Fibroblast of lung (primary cell): ENCODE measurements around the gene SPTBN1. TPM values are rescaled to one million over a fixed set of nuclear protein-coding genes. Genes with fewer than 3 reads are reported as not detected.

ENCODE experiments used
- DNase-seq, 2 donors: peaks; one replicate each; pipeline versions ENCODE4 v3.0.0 to v3.0.0-alpha.2; 2010; ENCODE audit warnings: low read depth in 2 of 2
- H2AFZ ChIP-seq: 2 replicates; pipeline ENCODE4 v1.5.1; 2012; ENCODE audit warnings: low read length, control low read depth, inconsistent platforms
- H3K27ac ChIP-seq: 2 replicates; pipeline ENCODE4 v1.5.1; 2011; ENCODE audit warnings: low read length, control low read depth; ENCODE audit not compliant: insufficient read depth
- H3K27me3 ChIP-seq: 2 replicates; pipeline ENCODE4 v1.5.1; 2011; ENCODE audit warnings: mild to moderate bottlenecking, low read length; ENCODE audit not compliant: control insufficient read depth, insufficient read depth
- H3K36me3 ChIP-seq: 2 replicates; pipeline ENCODE4 v1.5.1; 2011; ENCODE audit warnings: low read length; ENCODE audit not compliant: control insufficient read depth, insufficient read depth
- H3K4me1 ChIP-seq: 2 replicates; pipeline ENCODE4 v1.5.1; 2011; ENCODE audit warnings: low read length; ENCODE audit not compliant: control insufficient read depth, insufficient read depth; ENCODE audit errors: extremely low read depth
- H3K4me2 ChIP-seq: 2 replicates; pipeline ENCODE4 v1.5.1; 2011; ENCODE audit warnings: low read length, control low read depth; ENCODE audit not compliant: insufficient read depth; ENCODE audit errors: extremely low read depth
- H3K4me3 ChIP-seq, 4 experiments: fragments of 200-600 bp in 1 of 4; sonication (generic) in 1 of 4; replicated peaks in 1 of 4; 2 replicates each; pipeline ENCODE4 v1.5.1; 2011 to 2016; ENCODE audit warnings: low read length in 4 of 4, low read depth in 3 of 4, mild to moderate bottlenecking in 3 of 4, control low read depth in 2 of 4, inconsistent platforms in 1 of 4, mixed read lengths in 1 of 4; ENCODE audit not compliant: insufficient read depth in 1 of 4; ENCODE audit errors: control extremely low read depth in 1 of 4
- H3K79me2 ChIP-seq: 2 replicates; pipeline ENCODE4 v1.5.1; 2012; ENCODE audit warnings: mild to moderate bottlenecking, low read length, inconsistent platforms; ENCODE audit not compliant: control insufficient read depth, insufficient read depth
- H3K9ac ChIP-seq: 2 replicates; pipeline ENCODE4 v1.5.1; 2011; ENCODE audit warnings: mild to moderate bottlenecking, low read length, control low read depth; ENCODE audit not compliant: insufficient read depth
- H3K9me3 ChIP-seq: 2 replicates; pipeline ENCODE4 v1.5.1; 2012; ENCODE audit warnings: low read depth, low read length; ENCODE audit not compliant: control insufficient read depth, insufficient read depth
- H4K20me1 ChIP-seq: 2 replicates; pipeline ENCODE4 v1.5.1; 2011; ENCODE audit warnings: low read length; ENCODE audit not compliant: control insufficient read depth, insufficient read depth; ENCODE audit errors: extremely low read depth
- EZH2 ChIP-seq: IDR thresholded peaks from 2 replicates; pipeline ENCODE4 v1.5.1; 2012; ENCODE audit warnings: low read length, control low read depth, mild to moderate bottlenecking; ENCODE audit errors: missing control alignments
- polyA plus RNA-seq, 2 donors: library from polyadenylated mRNA; depleted of rRNA in 1 of 2; stranded (reverse) in 1 of 2; unstranded in 1 of 2; fragments of >200 nt; gene quantifications; 2 replicates each; pipeline ENCODE4 v1.2.1, GENCODE V29; 2011 to 2012; ENCODE audit warnings: missing spikeins in 1 of 2
- total RNA-seq: library from RNA; depleted of rRNA; stranded (reverse); fragments of >200 nt; gene quantifications from 2 replicates; pipeline ENCODE4 v1.2.1, GENCODE V29; 2014
- TF ChIP-seq, protein P1 (sequence below), 2 donors: IDR thresholded peaks in 1 of 2; conservative IDR thresholded peaks in 1 of 2; 1 replicate in 1 of 2; 2 replicates in 1 of 2; pipeline ENCODE4 v1.5.1; 2011 to 2012; ENCODE audit warnings: low read length in 2 of 2, control low read depth in 1 of 2, inconsistent platforms in 1 of 2, low read depth in 1 of 2, mild to moderate bottlenecking in 1 of 2

Gene SPTBN1
- total and polyA plus RNA-seq, 2 donors (not counting 1 experiment from before 2014, with no cell fraction given): 123 to 325 TPM

DNA sequence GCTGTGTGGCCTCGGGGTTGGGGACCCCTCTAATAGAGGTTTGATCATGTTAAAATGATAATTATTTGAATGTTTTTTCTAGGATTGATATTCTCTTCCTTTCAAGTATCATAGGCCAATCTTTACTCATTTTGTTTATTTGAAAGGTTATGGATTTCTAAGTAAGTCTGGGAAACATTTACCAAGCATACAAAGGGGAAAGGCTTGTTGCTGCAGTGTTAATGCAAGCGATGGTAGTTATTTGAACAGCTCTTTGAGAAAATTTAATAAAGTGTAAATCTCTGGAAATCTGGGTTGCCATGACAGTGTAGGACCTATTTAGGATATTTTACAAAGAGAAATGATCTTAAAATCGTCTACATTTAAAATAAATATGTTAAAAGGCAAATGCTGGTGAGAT is 56.1 kb downstream of the SPTBN1 start:
- Histone ChIP-seq H3K9ac (no peak overlapping the region), H4K20me1 (peaks cover 2% of the 10 kb centered on the region), H3K4me1 (peaks cover 4% of the 10 kb centered on the region), H3K36me3 (no peaks in the 10 kb centered on the region), H2AFZ (no peak overlapping the region), H3K27ac (no peak overlapping the region), H3K27me3 (no peaks in the 10 kb centered on the region), H3K4me2 (no peak overlapping the region), H3K9me3 (no peaks in the 10 kb centered on the region), H3K4me3 (no peak overlapping the region), H3K79me2 (peaks cover 90% of the 10 kb centered on the region)
- no peak for TF ChIP-seq EZH2
- TF ChIP-seq, protein P1, sequence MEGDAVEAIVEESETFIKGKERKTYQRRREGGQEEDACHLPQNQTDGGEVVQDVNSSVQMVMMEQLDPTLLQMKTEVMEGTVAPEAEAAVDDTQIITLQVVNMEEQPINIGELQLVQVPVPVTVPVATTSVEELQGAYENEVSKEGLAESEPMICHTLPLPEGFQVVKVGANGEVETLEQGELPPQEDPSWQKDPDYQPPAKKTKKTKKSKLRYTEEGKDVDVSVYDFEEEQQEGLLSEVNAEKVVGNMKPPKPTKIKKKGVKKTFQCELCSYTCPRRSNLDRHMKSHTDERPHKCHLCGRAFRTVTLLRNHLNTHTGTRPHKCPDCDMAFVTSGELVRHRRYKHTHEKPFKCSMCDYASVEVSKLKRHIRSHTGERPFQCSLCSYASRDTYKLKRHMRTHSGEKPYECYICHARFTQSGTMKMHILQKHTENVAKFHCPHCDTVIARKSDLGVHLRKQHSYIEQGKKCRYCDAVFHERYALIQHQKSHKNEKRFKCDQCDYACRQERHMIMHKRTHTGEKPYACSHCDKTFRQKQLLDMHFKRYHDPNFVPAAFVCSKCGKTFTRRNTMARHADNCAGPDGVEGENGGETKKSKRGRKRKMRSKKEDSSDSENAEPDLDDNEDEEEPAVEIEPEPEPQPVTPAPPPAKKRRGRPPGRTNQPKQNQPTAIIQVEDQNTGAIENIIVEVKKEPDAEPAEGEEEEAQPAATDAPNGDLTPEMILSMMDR (conservative IDR thresholded peaks at IDR 0.05 in 1 of 2, IDR thresholded peaks at IDR 0.05 in 1 of 2; ENCODE audit: low read depth in 1 of 2, low read length in 2 of 2): no peak
- DNase-seq: no peak

DNA sequence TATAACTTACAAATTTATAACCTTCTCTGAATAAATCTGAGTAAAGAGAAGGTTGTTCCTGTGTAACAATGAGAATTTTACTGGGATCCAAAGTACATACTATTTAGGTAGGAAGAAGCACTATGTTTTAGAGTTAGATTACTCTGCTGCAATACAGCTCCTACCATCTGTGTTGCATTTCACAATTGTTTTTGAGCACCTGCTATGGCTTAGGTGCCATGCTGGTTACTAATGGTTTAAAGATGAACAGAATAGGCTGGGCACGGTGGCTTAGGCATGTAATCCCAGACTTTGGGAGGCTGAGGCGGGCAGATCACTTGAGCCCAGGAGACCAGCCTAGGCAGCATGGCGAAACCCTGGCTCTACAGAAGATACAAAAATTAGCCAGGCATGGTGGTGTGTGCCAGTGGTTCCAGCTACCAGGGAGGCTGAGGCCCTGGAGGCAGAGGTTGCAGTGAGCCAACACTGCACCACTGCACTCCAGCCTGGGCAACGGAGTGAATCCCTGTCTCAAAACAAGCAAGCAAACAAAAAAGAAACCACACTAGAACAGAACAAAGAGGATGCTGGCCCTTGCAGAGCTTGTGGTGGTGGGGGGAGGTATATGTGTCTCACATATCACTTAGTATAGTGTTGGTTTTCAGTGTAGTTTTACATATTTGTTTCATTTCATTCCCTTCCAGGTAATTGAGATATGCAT is 56.7 kb downstream of the SPTBN1 start:
- Histone ChIP-seq H3K4me1 (peaks cover 4% of the 10 kb centered on the region), H3K4me2 (no peak overlapping the region), H3K27ac (no peak overlapping the region), H3K4me3 (no peak overlapping the region), H3K9ac (no peak overlapping the region), H2AFZ (no peak overlapping the region), H4K20me1 (peaks cover 2% of the 10 kb centered on the region), H3K27me3 (no peaks in the 10 kb centered on the region), H3K36me3 (no peaks in the 10 kb centered on the region), H3K79me2 (peaks cover 89% of the 10 kb centered on the region), H3K9me3 (no peaks in the 10 kb centered on the region)
- no peak for TF ChIP-seq EZH2
- TF ChIP-seq, protein P1 (conservative IDR thresholded peaks at IDR 0.05 in 1 of 2, IDR thresholded peaks at IDR 0.05 in 1 of 2; ENCODE audit: low read depth in 1 of 2, low read length in 2 of 2): no peak
- no peak for DNase-seq

DNA sequence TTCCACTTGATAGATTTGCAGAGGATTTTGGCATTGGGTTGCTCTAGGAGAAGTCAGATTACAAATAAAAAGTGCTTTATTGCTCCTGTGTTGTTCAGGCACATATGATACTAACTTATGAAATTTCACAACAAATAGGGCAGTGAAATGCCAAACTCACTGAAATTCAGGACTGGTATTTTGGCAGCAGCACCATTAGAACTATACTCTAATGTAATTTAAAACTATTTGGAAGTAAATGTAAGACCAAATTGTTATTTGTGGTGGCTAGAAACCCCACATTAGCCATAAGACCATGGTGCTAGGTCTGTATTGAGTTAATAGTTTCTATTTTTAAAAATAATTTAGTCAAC is 57.2 kb downstream of the SPTBN1 start:
- no peaks in the 10 kb centered on the region for H3K9me3 ChIP-seq

More for the DNA sequence above, 57.2 kb downstream of the SPTBN1 start:
- Histone ChIP-seq H3K27me3 (no peaks in the 10 kb centered on the region), H3K27ac (no peak overlapping the region), H4K20me1 (peaks cover 2% of the 10 kb centered on the region), H3K4me1 (peaks cover 4% of the 10 kb centered on the region), H3K4me2 (no peak overlapping the region), H3K9ac (no peak overlapping the region), H3K36me3 (no peaks in the 10 kb centered on the region), H2AFZ (no peak overlapping the region), H3K79me2 (peaks cover 89% of the 10 kb centered on the region), H3K4me3 (no peak overlapping the region)
- TF ChIP-seq EZH2: no peak
- TF ChIP-seq, protein P1 (conservative IDR thresholded peaks at IDR 0.05 in 1 of 2, IDR thresholded peaks at IDR 0.05 in 1 of 2; ENCODE audit: low read depth in 1 of 2, low read length in 2 of 2): no peak
- no peak for DNase-seq
